GM20000 (cell line): ENCODE data around the gene DHX29.

ENCODE experiments used
- DNase-seq: peaks from one replicate; pipeline ENCODE4 v3.0.0; 2012; ENCODE audit warnings: low spot score
- CTCF ChIP-seq: IDR thresholded peaks from 2 replicates; pipeline ENCODE4 v1.5.1; 2012; ENCODE audit warnings: mild to moderate bottlenecking, control low read depth; ENCODE audit errors: extremely low read depth, missing control alignments

DHX29 gene

GRCh38 chr5:55225346-55225745, 82.1 kb downstream of the DHX29 start:
- no peak for TF ChIP-seq CTCF
- DNase-seq, result peak; percentile 38

GRCh38 chr5:55223812-55224240, 83.7 kb downstream of the DHX29 start:
- no peak for TF ChIP-seq CTCF
- DNase-seq, result peak; percentile 21

GRCh38 chr5:55222985-55223811, 84.3 kb downstream of the DHX29 start:
- no peak for TF ChIP-seq CTCF
- DNase-seq, result peak; percentile 34

GRCh38 chr5:55222092-55222984, 85.2 kb downstream of the DHX29 start:
- TF ChIP-seq CTCF, result no peak
- DNase-seq, result peak; percentile 14

GRCh38 chr5:55220433-55221185, 86.9 kb downstream of the DHX29 start:
- no peak for TF ChIP-seq CTCF
- peak; percentile 16 for DNase-seq

- no peak for DNase-seq
- TF ChIP-seq CTCF, result no peak
Measured at GRCh38 chr5:55219770-55220169, 87.7 kb downstream of the DHX29 start.

- DNase-seq, result no peak
Measured at GRCh38 chr5:55218967-55219366, 88.5 kb downstream of the DHX29 start.

More at GRCh38 chr5:55218967-55219366, 88.5 kb downstream of the DHX29 start:
- TF ChIP-seq CTCF, result no peak
